ENCODE data around the gene ARHGAP32.
"Not testable (repeated sequence)": the region's sequence is repeated elsewhere in the genome, so short reads cannot be mapped to it uniquely, and the experiment has no call there.

Gene ARHGAP32

DNA sequence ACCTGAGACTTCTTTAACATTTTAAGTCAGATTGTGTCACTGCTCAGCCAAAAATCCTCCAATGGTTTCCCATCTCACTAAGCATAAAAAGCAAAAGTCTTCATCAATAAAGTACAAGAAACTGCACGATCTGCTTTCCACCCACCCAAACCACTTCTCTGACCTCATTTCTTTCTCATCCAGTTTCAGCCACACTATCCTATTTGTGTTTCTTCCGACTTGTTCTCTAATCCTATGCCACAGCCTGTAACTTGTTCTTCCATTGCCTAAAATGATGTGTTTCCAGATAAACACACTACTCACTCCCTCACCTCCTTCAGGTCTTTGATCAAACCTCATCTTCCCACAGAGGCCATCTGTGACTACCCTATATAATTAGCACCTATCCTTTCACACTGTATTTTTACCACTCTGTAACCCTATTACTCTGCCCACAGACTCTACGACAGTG lies 28.4 kb downstream of the ARHGAP32 start:
- H3K4me3 ChIP-seq (ENCODE audit: low read length): no peak overlapping the region
- TF ChIP-seq ZNF274 (IDR thresholded peaks at IDR 0.05; ENCODE audit: low read depth, low read length): no peak

DNA sequence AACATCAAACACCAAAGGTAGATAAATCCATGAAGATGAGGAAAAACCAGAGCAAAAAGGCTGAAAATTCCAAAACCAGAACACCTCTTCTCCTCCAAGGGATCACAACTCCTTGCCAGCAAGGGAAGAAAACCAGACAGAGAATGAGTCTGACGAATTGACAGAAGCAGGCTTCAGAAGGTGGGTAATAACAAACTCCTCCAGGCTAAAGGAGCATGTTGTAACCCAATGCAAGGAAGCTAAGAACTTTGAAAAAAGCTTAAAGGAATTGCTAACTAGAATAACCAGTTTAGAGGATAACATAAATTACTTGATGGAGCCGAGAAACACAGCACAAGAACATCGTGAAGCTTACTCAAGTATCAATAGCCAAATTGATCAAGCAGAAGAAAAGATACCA lies 35.0 kb downstream of the ARHGAP32 start:
- H3K4me3 ChIP-seq (ENCODE audit: low read length): not testable (repeated sequence)

DNA sequence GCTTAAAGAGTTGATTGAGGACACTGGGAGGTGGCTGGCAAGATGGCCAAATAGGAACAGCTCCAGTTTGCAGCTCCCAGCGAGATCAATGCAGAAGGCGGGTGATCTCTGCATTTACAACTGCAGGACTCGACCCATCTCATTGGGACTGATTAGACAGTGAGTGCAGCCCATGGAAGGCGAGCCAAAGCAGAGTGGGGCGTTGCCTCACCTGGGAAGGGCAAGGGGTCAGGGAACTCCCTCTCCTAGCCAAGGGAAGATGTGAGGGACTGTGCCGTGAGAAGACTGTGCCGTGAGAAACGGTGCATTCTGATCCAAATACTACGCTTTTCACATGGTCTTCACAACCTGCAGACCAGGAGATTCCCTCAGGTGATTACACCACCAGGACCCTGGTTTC lies 36.4 kb downstream of the ARHGAP32 start:
- no peak for TF ChIP-seq ZNF274 (IDR thresholded peaks at IDR 0.05; ENCODE audit: low read depth, low read length)
- H3K4me3 ChIP-seq (ENCODE audit: low read length): no peak overlapping the region

DNA sequence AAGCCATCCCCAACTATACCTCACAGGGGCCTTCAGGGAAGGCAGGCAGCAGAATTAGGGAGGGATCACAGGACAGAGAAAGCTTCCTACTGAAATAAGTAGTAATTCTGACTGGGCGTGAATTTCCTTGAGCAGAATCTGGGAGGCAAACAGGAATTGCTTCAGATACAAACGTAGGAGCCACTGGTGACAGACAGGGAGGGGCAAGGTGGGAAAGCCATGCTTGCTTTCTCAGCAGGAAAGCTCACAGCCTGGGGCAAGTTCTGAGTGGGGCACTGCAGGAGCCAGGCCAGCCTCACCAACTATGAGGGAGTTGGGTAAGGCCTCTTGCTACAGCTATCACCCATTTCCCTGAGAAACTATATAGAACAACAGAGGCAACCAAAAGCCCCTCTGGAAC lies 43.6 kb downstream of the ARHGAP32 start:
- no peak for TF ChIP-seq ZNF274 (IDR thresholded peaks at IDR 0.05; ENCODE audit: low read depth, low read length)
- H3K4me3 ChIP-seq (ENCODE audit: low read length): no peak overlapping the region

DNA sequence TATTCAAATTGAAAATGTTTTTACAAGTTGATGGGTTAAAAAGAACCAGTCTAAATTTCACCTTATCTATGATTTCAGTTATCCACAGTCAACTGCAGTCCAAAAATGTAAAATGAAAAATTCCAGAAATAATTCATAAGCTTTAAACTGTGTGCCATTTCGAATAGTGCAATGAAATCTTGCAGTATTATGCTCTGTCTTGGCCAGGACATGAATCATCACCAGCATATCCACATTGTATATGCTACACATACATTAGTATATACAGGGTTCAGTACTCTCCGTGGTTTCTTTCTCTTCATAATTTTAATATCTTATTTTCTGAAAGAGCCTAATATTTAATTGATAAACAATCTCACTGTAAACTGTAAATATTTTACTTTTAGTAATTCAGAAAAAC lies 45.9 kb downstream of the ARHGAP32 start:
- no peak for TF ChIP-seq ZNF274 (IDR thresholded peaks at IDR 0.05; ENCODE audit: low read depth, low read length)
- no peak overlapping the region for H3K4me3 ChIP-seq (ENCODE audit: low read length)

DNA sequence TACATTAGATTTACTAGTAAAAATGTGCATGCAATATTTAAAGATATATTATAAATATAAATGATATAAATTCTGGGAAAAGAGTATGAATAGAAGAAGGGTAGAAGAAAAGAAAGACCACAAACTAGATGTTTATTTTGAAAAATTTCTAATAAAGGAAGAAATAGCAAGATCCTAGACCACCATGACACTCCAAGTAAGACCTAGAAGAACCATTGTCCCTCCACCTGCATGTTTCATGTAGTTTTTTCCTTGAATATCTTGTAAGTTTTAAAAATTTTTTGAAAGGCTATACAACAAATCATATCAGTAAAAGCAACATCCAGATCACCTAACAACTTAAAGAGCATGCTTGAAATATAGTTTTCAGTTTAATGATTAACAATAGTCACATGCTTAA lies 46.8 kb downstream of the ARHGAP32 start:
- no peak overlapping the region for H3K4me3 ChIP-seq (ENCODE audit: low read length)
- TF ChIP-seq ZNF274 (IDR thresholded peaks at IDR 0.05; ENCODE audit: low read depth, low read length): no peak

DNA sequence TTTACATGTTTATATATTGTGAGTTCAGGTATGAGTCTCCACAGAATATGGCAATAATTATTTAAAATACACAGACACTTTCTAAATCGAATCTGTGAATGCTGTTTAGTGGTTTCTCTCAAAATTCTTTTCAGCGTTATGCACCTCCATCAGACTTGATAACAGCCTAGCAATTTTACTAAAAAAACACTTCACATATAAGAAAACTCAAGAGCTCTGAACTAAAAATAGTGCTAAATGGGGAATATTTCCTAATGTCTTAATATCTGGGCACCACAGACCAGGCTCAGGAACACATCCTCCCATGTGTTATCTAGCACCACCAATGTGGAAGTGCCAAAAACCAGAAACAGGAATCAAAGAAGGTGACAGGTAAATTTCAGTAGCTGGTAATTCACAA lies 47.9 kb downstream of the ARHGAP32 start:
- no peak for TF ChIP-seq ZNF274 (IDR thresholded peaks at IDR 0.05; ENCODE audit: low read depth, low read length)
- H3K4me3 ChIP-seq (ENCODE audit: low read length): no peak overlapping the region

DNA sequence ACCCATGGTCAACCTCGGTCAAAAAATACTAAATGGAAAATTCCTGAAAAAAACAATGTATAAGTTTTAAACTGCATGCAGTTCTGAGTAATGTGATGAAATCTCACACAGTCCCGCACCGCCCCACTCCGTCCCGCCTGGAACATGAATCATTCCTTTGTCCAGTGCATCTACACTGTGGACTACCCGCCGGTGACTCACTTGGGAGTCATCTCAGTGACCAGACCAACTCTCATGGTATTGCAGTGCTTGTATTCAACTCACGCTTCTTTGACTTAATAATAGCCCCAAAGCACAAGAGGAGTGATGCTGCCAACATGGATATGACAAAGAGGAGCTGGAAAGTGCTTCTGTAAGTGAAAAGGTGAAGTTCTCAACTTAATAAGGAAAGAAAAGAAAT lies 48.8 kb downstream of the ARHGAP32 start:
- H3K4me3 ChIP-seq (ENCODE audit: low read length): no peak overlapping the region
- no peak for TF ChIP-seq ZNF274 (IDR thresholded peaks at IDR 0.05; ENCODE audit: low read depth, low read length)

DNA sequence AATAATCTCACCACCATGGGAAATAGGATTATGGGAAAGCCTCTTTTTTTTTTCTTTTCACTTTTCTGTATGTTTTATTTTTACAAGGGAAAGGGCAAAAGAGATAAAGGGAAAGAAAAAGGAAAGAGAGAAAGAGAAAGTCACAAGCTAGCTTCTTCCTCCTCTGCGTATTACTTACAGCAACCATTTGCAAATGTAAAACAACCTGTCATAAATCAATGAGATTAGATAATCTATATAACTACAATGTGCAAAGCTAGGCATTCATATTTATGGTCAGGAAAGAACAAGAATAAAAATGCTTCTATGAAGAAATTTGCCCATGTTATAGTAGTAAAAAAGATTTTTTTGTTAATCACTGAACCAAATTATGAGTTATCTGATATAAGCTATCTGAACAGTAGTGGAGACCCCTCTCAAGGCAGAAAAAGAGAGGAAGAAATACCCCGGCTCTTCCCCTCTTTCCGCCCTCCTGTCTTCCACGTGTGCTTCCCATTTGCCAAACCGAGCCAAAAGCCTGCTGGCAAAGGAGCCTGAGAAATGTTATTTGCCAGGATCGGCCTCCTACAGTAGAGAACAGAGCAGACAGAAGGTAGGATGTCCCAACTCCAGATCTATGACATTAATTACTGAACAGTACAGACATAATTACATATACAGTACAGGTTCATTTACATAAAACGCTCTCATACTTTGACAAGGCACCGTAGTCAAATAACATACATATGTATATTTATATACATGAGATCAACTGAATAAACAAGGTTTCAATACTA lies 50.2 kb downstream of the ARHGAP32 start:
- no peak overlapping the region for H3K4me3 ChIP-seq (ENCODE audit: low read length)
- TF ChIP-seq ZNF274 (IDR thresholded peaks at IDR 0.05; ENCODE audit: low read depth, low read length): no peak

DNA sequence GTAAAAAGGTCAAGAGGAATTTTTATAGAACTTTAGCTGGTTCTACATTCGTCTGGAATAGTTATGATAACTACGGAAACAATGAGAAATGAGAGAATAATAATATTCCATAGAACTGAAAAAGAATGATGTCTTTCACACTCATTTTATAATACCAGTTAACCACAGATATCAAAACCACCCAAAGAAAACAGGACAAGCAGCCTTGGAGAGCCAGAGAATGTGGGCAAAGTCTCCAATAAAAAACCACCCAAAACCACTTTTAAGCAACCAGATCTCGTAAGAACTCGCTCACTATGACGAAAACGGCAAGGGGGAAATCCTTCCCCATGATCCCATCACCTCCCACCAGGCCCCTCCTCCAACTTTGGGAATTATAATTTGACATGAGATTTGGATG lies 60.8 kb downstream of the ARHGAP32 start:
- no peak for TF ChIP-seq ZNF274 (IDR thresholded peaks at IDR 0.05; ENCODE audit: low read depth, low read length)
- no peak overlapping the region for H3K4me3 ChIP-seq (ENCODE audit: low read length)

DNA sequence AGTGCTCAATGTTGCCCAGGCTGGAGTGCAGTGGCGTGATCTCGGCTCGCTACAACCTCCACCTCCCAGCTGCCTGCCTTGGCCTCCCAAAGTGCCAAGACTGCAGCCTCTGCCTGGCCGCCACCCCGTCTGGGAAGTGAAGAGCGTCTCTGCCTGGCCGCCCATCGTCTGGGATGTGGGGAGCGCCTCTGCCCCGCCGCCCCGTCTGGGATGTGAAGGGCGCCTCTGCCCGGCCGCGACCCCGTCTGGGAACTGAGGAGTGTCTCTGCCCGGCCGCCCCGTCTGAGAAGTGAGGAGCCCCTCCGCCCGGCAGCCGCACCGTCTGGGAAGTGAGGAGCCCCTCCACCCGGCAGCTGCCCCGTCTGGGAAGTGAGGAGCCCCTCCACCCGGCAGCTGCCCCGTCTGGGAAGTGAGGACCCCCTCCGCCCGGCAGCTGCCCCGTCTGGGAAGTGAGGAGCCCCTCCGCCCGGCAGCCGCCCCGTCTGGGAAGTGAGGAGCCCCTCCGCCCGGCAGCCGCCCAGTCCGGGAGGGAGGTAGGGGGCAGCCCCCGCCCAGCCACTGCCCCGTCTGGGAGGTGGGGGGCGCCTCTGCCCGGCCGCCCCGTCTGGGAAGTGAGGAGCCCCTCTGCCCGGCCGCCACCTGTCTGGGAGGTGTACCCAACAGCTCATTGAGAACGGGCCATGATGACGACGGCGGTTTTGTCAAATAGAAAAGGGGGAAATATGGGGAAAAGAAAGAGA lies 63.1 kb downstream of the ARHGAP32 start:
- H3K4me3 ChIP-seq (ENCODE audit: low read length): not testable (repeated sequence)

DNA sequence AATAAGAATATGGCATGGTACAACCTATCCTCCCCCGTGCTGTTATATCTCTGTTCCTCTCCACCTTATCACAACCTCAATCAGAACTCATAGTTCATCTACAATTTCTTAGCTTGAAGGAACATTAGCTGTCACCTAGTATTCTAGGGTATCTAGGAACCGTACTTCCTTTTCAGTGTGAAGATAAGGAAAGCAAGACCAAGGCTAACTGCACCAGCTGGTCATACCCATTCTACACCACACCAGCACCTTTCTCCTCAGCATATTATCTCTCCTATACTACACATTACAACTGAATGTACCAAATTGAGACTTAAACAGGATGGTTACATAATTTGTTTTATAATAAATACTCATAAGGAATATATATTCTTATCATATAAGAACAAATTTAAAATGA lies 73.1 kb downstream of the ARHGAP32 start:
- no peak for TF ChIP-seq ZNF274 (IDR thresholded peaks at IDR 0.05; ENCODE audit: low read depth, low read length)
- no peak overlapping the region for H3K4me3 ChIP-seq (ENCODE audit: low read length)

DNA sequence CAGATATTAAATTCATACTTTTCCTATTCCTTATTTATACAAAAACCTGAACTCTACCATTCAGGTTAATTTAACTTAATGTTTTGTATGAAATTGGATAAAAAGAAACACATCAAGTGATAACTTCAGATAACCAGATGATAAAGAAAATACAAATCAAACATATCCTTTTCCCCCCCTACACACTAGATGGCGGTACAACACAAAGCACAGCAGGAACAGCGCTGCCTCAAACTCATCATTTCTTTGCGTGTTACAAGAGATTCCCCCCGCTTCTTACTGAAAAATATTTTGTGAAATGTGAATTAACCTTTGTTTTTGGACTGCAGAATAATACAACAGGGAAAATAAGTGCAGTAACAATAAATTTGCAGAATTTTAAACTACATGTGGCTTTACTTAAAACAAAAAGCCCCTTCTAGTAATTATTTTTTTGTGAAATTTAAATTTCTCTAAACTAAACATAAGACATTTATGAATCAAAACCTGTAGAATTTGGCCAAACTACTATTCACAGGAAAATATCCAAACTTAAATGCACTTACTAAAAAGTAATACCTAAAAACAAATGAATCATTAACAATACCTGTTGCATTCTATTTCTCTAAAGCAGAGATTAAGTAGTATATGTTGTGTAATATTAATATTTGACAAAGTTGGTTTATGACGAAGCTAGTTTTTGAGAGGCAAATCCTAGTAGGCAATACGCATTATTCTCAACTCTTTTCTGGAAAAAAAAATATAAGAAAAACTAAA lies 74.4 kb downstream of the ARHGAP32 start:
- no peak overlapping the region for H3K4me3 ChIP-seq (ENCODE audit: low read length)
- TF ChIP-seq ZNF274 (IDR thresholded peaks at IDR 0.05; ENCODE audit: low read depth, low read length): no peak

DNA sequence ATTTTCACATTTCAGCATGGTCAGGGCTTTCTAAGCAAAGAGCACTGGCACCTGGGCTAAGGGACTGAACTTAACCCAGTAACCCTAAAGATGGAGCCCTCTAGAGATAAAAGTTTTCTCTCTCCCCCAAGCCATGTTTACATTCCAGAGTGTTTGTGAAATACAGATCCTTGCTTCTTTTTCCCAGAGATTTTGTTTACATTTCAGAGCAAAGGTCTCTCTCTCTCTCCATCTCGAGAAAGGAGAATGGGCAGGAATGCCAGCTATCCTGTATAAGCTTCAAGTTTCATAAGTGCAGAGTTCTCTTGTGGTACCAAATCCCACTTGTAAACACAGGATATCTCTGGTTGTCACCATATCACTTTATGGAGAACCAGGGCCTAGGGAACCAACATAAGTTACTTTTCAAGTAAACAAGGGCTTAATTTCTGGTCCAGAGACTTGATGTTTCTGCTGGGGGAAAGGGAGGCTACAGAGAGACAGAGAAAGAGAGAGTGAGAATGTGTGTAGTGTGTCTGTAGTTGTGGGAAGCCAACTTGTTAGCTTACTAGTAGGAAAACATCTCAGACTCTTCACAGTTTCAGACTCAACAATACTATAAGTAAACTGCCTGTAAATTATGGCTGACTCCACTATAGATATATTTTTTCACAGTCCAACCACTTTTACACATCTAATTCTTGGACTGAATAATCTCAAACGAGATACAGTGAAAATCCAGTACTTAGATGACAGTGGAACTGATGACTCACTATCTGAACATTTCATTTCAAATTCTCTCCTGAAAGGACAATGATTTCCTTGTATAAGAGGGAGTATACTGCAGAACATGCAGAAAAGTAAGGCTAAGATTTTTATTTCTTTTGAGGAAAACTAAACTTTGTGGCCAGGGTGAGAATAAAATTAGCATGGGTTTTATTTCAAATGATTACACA lies 76.2 kb downstream of the ARHGAP32 start:
- no peak for TF ChIP-seq ZNF274 (IDR thresholded peaks at IDR 0.05; ENCODE audit: low read depth, low read length)
- no peak overlapping the region for H3K4me3 ChIP-seq (ENCODE audit: low read length)
